Activated T-helper 9 cell treated with anti-CD3 and anti-CD28 coated beads, Interleukin-2, amount 50 U/mL, for 16 hours (primary cell): Measurements from ENCODE around the gene PLCB3.

Source experiments
- DNase-seq: peaks from one replicate; pipeline ENCODE4 v3.0.0-alpha.2; 2020; ENCODE audit warnings: low read depth

The PLCB3 gene

DNA sequence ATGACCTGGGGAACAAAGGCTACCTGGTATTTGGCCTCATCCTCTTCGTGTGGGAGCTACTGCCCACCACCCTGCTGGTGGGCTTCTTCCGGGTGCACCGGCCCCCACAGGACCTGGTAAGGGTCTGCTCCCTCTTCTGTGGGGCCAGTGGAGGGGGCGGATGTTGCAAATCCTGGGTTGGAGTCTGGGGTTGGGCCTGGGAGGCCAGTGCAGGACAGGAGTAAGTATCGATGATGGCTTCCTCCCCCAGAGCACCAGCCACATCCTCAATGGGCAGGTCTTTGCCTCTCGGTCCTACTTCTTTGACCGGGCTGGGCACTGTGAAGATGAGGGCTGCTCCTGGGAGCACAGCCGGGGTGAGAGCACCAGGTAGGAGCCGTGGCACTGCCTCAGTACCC, 37.0 kb downstream of the PLCB3 start:
- DNase-seq: no peak

DNA sequence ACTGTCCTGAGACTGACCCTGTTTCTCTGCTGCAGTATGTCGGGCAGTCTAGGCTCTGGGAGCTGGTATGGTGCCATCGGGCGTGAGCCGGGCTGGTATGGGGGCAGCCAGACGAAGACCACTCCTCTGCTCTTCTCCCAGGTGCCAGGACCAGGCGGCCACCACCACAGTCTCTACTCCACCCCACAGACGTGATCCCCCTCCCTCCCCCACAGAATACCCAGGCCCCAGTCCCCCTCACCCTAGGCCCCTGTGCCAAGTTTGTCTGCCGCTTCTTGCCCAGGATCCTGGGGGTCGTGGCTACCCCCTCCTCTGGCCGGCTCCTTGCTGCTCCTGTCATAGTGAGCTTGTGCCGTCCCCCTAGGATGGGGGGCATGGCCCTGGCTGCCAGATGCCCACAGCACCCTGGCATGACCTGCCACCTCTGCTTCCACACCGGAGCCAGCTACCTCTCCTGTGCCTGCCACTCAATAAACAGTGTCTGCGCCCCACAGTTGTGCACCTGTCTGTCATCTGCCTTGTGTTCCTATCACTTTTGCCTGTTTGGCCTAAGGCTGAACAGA, 37.8 kb downstream of the PLCB3 start:
- DNase-seq: no peak

DNA sequence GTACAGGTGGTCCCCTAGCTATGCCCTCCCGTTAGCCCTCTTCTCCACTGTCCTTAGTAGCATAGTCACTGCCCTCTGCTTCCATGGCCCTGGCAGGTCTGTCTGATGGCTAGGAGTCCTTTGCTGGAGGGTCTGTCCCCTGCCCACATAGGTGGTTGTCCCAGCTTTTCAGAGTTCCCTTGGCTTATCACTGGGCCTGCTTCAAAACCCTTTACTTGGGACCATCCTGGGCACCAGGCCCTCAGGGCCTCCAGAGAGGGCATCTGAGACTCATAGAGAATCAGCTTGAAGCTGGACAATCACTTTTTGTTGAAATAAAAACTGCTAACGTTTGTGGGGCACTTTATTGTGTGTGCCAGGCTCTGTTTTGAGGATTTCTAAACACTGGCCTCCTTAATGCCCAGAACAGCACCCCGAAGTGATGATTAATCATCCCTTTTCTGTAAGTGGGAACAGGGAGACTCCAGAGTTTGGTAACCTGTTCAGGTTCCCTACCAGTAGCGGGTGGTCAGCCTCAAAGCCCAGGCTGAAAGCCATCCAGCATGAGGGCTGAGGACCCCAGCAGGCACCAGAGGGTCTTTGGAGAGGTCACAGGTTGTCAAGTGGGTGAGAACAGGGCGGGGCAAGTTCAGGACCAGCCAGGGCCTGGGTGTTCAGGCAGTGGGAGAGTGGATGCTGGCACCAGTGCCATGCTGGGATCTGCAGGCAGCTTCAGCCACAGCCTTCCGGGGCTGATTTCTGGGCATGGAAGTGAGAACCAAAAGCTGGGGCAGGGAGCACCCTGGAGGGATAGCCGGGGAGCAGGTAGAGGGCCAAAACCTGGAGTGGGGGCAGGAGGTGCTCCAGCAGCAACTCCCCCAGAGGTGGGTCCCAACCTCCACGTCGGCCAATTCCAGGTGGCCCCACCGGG, 39.3 kb downstream of the PLCB3 start:
- DNase-seq: no peak

DNA sequence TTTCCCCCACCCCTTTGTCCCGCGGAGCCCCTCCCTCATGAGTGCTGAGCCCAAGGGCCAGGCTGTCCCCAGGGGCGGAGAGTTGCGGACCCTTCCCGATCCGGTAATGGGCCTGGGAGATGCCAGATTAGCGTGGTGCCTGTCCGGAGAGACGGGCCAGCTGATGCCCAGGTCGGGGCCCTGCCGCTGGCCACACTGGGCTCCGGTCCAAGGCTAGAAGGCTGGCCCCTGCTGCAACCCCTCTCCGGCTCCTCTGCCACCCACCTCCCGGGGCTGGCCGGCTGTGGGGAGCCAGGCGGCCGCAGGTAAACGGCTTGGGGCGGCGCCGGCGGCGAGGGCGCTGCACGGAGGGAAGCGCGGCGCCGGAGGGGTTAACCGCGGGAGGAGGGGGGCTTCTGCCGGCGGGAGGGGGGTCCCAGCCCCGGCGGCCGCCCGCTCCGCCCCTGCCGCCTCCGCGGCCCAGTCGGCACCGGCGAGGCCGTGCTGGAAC, 40.0 kb downstream of the PLCB3 start, which contains the start of gene KCNK4:
KCNK4 (plus strand) TSS at position 41 of the 490 bp plus-strand sequence. CDS start 1,717 bp downstream, outside the sequence.
- no peak for DNase-seq

DNA sequence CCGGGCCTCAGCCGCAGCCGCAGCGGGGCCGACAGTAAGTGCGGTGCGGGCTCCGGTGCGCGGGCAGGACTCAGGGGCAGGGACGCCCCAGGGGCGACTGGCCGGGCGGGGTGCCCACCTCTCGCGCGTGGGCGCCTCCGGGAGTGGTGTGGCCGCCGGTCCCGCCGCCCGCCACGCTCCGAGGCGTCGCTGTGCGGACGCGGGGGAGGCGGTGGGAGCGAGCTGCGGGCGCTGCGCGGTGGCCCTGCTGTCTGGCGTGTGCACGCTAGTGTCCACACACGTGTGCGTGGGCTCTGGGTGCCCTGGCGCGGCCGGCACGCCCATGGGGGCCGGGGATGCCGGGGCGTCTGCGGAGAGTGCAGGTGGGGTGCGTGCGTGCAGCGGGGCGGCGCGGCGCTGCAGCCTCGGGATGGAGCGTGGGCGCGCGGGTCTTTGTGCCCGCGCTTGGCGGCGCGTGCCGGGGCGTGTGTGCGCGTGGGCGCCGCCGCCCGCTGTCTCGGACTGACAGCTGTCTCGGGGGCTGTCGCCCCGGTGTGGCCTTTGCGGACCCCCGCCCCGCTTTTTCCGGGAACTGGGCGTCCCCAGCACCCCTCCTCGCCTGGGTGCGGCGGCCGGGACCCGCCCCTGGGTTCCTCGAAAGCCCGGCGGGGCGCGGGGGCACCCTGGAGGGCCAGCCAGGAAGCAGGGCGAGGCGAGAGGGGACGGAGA, 40.6 kb downstream of the PLCB3 start:
- no peak for DNase-seq

DNA sequence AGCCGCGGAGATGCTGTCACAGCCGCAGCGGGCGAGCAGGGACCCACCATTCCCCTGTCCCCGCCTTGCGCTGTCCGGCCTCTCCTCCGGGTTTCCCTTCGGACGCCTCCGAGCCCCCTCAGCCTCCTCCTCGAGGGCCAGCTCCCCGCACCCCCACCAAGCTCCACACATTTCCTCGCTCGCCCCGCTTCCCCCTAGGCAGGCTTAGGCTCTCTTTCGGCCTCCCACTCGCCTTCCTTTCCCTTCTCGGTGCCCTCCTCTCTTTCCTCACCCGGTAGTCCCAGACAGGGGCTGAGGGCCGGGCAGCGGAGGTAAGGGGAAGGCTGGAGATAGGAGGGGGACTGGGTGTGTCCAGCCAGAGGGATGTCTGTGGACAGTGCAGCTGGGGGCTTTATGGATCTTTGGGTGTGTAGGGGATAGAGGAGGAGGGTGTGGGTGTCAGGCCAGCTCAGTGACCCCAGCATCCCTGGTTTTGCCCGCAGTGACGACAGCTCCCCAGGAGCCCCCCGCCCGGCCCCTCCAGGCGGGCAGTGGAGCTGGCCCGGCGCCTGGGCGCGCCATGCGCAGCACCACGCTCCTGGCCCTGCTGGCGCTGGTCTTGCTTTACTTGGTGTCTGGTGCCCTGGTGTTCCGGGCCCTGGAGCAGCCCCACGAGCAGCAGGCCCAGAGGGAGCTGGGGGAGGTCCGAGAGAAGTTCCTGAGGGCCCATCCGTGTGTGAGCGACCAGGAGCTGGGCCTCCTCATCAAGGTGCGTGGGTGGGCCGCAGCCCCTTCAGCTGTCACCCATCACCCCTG, 41.3 kb downstream of the PLCB3 start:
- no peak for DNase-seq

DNA sequence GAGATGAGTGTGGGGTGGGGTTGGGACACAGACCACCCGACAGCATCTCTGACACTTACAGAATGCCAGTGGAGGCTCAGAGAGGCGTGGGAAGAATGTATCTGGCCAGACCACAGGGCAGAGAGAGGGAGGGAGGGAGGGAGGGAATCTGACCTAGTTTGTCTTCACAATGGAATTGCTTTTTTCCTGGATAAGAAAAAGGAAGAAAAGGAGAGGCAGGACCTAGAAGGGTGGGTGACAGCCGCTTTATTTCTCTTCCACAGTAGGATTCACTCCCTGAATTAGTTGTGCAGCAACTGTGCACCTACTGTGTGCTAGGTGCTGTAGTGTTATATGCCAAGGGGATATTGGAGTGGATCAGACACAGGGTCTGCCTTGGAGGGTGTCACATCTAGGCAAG, 43.4 kb downstream of the PLCB3 start:
- DNase-seq: no peak

DNA sequence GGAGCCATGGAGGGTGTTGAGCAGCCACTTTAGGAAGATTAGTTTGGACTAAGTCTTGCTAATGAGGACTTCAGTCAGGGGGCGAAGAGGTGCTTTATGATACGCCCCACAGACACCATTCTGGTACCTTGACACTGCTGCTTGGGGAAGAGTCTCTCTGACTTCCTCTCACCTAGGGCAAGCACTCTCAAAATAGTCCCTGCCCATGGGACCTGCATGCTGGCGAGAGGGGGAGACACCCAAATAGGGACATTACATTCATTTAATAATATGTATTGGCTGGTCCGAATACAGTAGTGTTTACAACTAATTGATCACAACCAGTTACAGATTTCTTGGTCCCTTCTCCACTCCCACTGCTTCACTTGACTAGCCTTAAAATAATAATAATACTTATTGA, 44.4 kb downstream of the PLCB3 start:
- DNase-seq: no peak

DNA sequence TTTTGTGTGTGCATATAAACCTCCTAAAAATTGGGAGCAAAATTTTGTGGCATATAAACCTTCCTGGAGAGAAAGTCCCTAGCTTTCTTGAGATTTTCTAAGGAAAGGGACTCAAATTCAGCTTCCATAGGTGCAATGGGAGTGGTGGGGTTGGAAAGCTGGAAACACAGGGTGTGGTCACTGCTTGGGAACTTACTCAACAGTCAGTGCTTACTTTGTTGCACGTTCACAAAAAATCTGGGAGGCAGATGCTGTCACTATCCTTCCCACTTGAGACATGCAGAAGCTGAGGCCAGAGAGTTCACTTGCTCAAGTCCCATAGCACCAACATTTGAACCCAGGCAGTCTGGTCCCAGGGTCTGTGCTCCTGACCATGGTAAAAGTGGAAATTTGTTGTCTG, 44.9 kb downstream of the PLCB3 start:
- DNase-seq: no peak

DNA sequence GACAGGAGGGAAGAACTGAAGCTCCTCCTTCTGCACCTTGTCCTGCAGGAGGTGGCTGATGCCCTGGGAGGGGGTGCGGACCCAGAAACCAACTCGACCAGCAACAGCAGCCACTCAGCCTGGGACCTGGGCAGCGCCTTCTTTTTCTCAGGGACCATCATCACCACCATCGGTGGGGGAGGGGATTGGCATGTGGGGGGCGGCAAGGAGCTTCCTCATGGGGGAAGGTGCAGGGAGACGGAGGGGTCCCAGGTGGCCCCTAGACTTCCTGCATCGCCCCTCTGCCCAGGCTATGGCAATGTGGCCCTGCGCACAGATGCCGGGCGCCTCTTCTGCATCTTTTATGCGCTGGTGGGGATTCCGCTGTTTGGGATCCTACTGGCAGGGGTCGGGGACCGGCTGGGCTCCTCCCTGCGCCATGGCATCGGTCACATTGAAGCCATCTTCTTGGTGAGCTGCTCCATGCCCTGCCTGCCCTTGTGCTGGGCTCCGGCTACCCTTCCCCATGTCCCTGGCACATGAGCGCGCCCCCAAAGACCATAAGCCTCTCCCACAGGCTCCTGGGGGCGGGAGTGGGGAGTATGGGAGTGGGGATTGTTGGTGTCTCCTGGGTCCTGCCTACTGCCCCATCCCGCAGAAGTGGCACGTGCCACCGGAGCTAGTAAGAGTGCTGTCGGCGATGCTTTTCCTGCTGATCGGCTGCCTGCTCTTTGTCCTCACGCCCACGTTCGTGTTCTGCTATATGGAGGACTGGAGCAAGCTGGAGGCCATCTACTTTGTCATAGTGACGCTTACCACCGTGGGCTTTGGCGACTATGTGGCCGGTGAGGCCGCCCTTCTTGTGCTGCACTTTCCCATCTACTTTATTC, 45.7 kb downstream of the PLCB3 start:
- DNase-seq: no peak

DNA sequence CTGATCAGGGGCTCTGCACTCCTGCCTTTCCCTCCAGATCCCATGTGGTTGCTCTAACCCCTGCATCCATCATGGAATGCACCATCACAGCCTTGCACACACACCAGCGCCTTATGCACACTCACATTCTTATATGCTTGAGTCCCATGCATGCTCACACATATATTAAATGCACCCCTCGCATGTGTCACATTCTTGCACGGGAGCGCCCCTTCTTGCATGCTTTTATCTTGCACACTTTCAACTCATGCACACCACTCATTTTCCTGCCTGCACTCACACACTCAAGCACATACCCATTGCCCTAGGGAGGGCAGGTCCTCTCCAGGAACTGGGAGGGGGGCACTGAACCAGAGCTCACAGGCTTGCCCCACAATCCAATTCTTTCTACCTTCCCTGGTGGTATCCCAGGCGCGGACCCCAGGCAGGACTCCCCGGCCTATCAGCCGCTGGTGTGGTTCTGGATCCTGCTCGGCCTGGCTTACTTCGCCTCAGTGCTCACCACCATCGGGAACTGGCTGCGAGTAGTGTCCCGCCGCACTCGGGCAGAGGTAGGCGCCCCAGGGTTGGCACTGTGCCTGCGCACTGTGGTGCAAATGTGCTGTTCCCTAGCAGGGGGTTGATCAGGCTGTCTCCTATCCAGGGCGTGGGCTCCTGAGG, 46.5 kb downstream of the PLCB3 start:
- DNase-seq: no peak

DNA sequence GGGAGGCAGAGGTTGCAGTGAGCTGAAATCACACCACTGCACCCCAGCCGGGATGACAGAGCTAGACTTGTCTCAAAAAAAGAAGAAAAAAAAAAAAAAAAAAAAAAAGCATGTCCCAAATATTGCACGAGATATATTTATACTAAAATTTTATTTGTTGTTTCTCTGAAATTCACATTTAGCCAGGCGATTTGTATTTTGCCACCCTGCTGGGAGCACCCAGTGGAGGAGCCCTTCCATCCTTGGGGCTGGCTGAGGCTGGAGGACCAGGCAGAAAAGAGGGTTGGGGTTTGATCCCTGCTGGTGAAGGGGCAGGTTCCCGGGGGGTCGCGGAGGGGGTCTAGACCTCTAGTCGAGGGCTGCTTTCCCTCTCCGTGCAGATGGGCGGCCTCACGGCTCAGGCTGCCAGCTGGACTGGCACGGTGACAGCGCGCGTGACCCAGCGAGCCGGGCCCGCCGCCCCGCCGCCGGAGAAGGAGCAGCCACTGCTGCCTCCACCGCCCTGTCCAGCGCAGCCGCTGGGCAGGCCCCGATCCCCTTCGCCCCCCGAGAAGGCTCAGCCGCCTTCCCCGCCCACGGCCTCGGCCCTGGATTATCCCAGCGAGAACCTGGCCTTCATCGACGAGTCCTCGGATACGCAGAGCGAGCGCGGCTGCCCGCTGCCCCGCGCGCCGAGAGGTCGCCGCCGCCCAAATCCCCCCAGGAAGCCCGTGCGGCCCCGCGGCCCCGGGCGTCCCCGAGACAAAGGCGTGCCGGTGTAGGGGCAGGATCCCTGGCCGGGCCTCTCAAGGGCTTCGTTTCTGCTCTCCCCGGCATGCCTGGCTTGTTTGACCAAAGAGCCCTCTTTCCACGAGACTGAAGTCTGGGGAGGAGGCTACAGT, 47.9 kb downstream of the PLCB3 start:
- no peak for DNase-seq

DNA sequence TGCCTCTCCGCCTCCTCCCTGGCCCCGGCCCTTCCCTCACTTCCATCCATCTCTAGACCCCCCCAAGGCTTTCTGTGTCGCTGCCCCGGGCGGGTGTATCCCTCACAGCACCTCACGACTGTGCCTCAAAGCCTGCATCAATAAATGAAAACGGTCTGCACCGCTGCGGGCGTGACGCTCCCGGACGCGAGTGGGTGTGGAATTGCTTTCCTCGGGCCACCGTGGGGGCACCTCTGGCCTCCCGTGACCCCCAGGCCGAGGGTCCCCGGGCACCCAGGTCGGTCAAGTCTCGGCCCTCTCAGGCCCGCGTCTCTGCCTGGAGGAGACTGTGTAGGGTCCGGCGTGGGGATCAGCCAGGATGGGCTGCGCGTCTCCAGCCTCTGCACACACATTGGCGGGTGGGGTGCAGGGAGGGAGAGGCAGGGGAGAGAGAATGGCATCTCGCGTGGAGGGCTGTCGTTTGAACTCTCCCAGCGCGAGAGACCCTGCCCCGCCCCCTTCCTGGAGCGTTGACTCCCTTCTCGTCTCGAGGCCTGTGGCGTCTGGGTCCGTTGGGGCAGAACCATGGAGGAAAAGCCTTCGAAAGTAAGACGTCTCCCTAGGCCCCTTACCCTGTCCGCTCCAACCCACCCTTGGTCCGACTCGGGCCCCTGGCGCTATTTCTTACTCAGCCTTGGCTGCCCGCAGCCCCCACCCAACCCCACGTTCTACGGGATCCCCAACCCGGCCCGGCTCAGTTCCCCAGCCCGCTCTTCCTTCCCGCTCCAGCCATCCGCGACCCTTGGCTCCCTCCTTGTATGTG, 48.7 kb downstream of the PLCB3 start, which contains the start of gene CATSPERZ:
CATSPERZ (plus strand) TSS at position 512 of the 802 bp plus-strand sequence; CDS start at position 565, 53 bp downstream.
- DNase-seq: no peak

DNA sequence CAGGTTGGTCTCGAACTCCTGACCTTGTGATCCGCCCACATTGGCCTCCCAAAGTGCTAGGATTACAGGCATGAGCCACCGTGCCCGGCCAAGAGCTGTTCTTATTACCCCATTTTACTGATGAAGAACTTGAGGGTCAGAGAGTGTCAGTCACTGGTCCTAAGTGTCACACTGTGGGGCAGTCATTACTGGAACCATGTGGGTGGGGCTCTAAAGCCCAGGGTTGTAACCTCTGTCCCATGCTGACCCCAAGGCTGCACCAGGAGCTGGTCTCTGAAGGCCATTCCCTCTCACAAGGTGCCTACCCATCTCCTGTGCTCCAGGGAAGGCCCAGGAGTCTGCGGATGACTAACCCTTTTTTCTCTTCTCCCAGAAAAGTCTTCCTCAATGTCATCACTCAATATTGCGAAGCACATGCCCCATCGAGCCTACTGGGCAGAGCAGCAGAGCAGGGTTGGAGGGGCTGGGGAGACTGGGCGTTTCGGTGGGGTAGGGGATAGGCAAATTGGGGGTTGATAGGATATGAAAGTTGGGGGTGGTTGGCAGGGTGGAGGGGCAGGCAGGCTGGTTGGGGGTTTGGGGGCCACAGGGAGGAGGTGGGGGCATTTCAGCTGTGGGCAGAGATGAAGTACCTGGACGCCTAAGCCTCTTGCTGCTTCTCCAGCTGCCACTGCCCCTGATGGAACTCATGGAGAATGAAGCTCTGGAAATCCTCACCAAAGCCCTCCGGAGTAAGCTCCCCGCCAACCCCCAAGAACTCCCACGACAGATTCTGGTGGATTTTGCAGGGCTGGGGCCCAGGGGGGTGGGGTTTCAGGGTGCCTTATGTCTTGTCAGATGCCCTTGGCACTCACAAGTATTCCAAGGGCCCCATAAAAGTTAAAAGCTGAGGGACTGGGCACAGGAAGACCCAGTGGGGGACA, 52.0 kb downstream of the PLCB3 start:
- DNase-seq: no peak

DNA sequence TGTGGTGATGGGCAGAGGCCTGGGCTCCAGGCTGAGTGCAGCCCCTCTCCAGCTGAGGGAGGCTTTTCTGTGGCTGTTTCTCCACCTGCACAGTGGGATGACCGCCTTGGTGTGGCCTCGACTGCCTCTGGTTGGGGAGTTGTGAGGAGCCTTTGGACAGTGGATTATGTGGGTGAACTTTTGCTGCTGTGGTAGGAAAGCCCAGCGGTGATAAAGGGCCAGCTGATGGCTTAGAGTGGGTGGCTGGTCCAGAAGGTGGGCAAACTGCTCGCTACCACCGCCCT, 52.6 kb downstream of the PLCB3 start:
- DNase-seq: no peak

DNA sequence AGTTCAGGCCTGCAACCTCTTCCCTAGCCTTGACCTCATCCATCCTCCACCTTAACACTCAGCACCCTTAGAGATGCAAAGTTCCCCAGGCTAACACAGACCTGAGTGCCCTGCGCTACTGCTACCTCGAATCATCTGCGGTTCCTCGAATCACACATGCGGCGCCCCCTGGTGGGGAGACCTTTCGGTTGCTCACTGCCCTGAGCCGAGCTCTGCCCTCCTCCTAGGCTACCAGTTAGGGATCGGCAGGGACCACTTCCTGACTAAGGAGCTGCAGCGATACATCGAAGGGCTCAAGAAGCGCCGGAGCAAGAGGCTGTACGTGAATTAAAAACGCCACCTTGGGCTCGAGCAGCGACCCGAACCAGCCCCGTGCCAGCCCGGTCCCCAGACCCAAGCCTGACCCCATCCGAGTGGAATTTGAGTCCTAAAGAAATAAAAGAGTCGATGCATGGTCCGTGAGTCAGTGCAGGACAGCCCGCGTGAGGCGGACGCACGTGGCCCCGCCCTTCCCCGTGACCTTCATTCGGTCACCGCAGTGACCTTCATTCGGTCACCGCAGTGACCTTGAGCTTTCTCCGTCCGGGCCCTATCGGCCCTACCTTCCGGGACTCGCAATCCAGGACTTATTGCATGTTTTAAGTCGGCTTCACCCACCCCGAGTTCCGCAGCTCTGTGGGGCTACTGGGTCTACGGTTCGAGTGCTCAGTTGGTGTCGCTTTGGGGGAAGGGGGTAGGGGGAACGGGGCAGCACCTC, 53.2 kb downstream of the PLCB3 start:
- DNase-seq: peak; percentile 89
